ENCODE measurements around the gene UQCR11.

- TF ChIP-seq EZH2phosphoT487 (IDR thresholded peaks at IDR 0.05; ENCODE audit: low read depth) (no peak), CTCF (IDR thresholded peaks at IDR 0.05; ENCODE audit: low read depth, low read length) (no peak)
Measured at GRCh38 chr19:1577090-1577928, 28.0 kb downstream of the UQCR11 start.
